PFSK-1 (cell line): ENCODE results near the gene ERGIC3.

Experiments used
- POLR2AphosphoS5 ChIP-seq: IDR thresholded peaks from 2 replicates; pipeline ENCODE4 v1.6.1; 2012; ENCODE audit warnings: low read depth, mild to moderate bottlenecking, control low read depth, low read length, moderate library complexity
- REST ChIP-seq, 2 experiments: IDR thresholded peaks; 2 replicates each; pipeline versions ENCODE4 v1.6.1 to v1.8.0; 2011 to 2012; ENCODE audit warnings: low read depth in 2 of 2, low read length in 2 of 2, control low read depth in 1 of 2, inconsistent platforms in 1 of 2, mild to moderate bottlenecking in 1 of 2, moderate library complexity in 1 of 2; ENCODE audit not compliant: insufficient read depth in 1 of 2

DNA sequence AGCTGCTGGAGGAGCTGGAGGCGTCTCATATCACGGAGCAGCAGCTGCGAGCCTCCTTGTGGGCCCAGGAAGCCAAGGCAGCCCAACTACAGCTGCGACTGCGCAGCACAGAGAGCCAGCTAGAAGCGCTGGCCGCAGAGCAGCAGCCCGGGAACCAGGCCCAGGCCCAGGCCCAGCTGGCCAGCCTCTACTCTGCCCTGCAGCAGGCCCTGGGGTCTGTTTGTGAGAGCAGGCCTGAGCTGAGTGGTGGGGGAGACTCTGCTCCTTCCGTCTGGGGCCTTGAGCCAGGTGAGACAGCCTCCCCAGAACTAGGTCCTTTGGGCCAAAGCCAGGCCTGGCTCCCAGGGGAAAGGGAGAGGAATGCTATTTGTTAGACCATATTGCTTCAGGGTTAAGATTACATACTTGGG lies 44.1 kb upstream of the ERGIC3 start:
- TF ChIP-seq REST (IDR thresholded peaks at IDR 0.05; ENCODE audit: insufficient read depth in 1 of 2, low read depth in 2 of 2, low read length in 2 of 2) (no peak), POLR2AphosphoS5 (no peak)
